Measurements from ENCODE around the gene PARK7. TPM values are rescaled to one million over a fixed set of nuclear protein-coding genes. Genes with fewer than 3 reads are reported as not detected.

PARK7 gene
- 141 and 158 TPM in 2 replicates for total RNA-seq

DNA sequence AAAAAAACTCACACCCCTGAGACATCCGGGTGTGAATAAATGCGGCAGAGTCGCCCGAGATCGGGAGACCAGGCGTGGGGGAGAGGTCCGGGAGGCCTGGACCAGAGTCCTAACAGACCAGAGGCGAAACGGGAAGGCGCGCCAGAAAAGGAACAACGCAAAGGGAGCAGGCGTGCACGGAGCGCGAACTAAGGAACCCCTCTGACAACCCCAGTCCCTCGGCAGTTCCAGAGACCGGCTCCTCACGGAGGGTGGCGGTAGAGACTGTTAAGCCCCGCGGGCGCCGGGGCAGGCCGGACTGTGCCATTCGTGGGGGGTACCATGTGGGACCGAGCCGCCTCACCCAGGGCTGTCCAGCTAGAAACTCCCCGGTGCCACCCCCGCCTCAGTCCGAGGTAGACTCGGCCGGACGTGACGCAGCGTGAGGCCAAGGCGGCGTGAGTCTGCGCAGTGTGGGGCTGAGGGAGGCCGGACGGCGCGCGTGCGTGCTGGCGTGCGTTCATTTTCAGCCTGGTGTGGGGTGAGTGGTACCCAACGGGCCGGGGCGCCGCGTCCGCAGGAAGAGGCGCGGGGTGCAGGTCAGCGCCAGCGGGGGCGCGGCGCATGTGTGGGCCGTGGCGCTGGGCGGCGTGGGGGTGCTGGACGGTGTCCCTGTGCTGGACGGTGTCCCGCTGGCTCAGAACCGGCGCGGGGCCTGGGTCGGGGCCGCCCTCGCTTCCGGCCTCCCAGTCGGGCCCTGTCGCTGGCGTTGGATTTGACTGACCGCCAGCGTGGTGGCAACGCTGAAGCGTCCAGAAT, at the start of gene PARK7:
Gene PARK7 (plus strand): TSS at position 496 of the 798 bp plus-strand sequence. CDS start 1,075 bp downstream, outside the sequence.

DNA sequence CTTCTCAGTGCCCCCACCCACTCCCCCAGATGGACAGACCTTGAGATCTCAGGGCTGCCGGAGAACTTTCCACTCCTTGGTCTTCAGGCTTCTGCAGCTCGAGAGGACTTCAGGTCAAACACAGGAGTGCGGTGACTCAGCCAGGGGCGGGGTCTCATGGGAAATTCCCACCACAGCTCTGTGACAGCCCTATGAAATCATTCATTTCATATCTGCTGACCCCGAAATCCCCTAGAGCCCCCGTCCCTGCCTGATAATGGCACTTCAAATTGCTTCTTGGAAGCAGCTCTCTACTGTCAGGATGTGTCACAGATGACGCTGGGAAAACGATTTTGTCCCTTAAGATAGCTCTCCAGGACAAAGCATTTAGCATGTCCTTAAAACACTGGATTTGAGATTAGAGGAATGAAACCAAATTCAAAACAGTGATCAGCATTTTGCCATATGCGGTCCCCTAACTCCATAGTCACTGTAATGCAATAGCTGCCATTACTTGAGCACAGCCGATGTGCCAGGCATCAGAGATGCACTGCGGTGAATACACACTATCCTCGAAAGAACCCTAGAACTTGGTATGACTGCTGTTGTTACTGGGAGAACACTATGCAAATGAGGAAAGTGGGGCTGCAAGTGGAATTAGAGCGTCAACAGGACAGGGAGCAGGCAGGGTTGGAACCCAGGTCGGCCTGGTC, 20.6 kb upstream of the PARK7 start, which contains the start of gene TNFRSF9:
Gene TNFRSF9 (minus strand): TSS at position 95 of the 692 bp plus-strand sequence. CDS start 845 bp downstream, outside the sequence.

DNA sequence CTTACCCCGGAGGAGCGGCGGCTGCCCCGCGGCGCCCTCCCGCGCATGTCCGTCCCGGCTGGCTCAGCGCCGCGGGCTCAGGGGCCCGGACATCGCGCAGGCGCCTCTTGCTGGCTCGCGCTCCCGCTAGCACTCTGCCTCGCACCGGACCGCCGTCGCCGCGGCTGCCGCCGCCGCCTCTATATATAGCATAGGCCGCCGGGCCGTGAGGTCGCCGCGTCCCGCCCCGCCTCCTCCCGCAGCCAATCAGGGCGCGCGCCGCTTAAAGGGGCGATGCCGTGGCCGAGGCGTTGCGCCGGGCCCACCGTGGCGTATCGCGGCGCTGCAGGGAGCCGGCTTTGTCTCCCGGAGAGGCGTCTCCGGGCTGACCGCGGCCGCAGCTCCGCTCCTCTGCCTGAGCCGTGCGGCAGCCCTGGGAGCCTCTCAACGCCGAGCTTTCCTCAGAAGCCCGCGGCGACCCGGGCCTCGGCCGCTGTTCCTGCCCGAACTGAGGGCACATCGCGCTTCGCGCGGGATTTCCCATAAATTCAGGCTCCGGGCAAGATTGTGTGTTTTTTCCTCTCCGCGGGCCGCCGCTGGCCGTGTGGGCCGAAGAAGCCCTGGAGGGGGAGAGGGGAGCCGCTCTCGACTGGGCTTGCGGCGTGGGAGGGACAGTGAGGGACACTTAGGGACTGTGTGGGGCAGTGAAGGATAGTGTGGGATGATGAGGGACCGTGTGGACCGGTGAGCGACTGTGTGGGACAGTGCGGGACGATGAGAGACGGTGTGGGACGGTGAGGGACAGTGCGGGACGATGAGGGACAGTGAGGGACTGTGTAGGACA, 64.9 kb downstream of the PARK7 start, which contains the start of gene ERRFI1:
Gene ERRFI1 (minus strand): TSS at position 157 of the 823 bp plus-strand sequence. CDS start 10,690 bp downstream, outside the sequence.

Small RNA genes within 50 kb of the gene (small RNA-seq; reads per million reads assigned to genes)
- gene RF00019, result not detected

Other genes with a start within 250 kb of the PARK7 start
- 137 and 163 TPM in 2 replicates for gene VAMP3, start 190.4 kb upstream of the PARK7 start, total RNA-seq
- 3.2 and 5.2 TPM in 2 replicates for gene PER3, start 177.4 kb upstream of the PARK7 start, total RNA-seq
- gene UTS2, start 108.6 kb upstream of the PARK7 start, total RNA-seq, result not detected in 2 replicates
- 0.96 and 1.3 TPM in 2 replicates for gene TNFRSF9, start 20.9 kb upstream of the PARK7 start, total RNA-seq
- 20.6 and 28.1 TPM in 2 replicates for gene ERRFI1, start 64.6 kb downstream of the PARK7 start, total RNA-seq